HG03108 (cell line): Measurements from ENCODE around the gene TNFSF15.
A peak's percentile ranks its signal among the peaks of the same experiment; 100 is the strongest.

Experiments used
- ATAC-seq: cut with Tn5 transposase; IDR thresholded peaks from one replicate; pipeline ENCODE4 v1.9.1; 2021; ENCODE audit warnings: moderate library complexity; ENCODE audit not compliant: unreplicated experiment

The TNFSF15 gene

DNA sequence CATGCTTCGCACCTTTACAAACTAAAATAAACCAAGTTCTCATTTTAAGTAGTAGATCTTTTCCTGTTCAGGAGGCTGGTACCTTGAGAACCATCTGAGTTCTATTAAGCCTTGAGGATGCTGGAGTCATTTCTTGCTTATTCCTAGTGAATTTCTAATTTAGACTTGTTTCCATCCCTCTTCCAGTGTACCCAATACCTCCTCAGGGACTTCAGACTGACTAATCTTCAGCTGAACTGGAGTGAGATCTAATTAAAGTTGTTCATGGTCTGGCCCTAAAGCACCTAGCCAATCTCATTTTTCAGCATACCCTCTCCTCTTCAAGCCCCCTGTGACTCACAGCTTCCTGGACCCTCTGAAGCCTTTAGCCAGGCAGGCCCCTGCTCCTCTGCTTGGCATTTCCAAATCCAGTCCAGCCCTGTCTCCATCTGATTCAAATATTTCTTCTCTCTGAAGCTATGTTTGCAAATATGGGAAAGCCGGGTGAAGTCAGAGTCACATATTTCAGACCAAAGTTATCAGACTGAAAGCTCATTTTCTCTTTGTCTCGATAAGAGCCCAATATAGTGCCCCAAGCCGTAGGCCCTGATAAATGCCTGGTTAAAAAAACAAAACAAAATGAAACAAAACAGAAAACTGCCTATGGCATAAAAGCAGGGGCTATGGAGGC is 19.4 kb upstream of the TNFSF15 start:
- ATAC-seq: no peak

DNA sequence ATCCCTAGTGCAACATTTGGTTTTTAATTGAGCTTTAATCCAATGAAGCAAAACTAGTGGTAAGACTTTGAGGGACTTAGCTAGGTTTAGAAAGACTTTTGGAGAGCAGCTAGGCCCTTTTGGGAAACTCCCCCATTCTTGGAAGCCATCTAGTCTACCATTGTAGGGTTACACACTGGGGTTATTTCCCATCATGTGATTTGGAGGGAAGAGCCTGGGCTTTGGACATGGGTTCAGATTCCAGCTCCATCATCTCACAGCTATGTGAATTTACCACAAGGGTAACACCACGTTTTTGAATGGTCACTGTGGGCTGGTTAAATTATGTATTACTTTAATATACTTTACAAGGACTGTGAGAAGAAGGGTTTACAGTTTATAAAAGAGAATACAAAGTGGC is 18.3 kb upstream of the TNFSF15 start:
- ATAC-seq: no peak

DNA sequence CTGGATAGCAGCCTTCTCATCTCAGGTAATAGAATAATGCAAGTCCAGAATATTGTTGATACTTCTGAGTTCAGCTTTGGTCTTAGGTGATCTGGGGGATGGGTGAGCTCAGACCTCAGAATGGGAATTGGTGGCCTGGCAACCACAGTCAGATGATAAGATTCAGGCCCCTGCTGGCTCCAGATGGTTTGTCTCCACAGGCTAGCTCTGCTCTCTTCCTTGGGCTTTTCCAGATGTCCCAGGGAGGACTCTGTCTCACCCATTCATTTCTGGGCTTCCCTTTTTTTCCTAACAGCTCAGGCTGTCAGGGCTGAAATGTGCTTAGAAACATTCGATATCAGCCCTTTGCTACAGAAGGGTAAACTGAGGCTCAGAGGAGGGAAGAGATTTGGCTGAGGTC is 17.6 kb upstream of the TNFSF15 start:
- ATAC-seq: no peak

DNA sequence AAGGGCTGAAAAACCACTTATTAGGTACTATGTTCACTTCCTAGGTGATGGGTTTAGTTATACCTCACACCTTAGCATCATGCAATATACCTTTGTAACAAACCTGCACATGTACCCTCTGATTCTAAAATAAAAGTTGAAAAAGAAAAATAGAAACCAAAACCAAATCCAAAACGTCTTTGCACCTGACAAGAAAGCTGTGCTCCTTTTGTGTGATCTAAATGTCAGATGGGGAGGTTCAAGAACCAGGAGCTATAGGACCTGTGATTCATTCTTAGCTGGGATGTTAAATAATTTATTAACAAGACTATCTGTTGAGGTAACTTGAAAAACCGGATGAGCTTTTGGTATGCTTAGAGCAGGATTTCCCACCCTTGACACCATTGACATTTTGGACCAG is 16.9 kb upstream of the TNFSF15 start:
- ATAC-seq: no peak

DNA sequence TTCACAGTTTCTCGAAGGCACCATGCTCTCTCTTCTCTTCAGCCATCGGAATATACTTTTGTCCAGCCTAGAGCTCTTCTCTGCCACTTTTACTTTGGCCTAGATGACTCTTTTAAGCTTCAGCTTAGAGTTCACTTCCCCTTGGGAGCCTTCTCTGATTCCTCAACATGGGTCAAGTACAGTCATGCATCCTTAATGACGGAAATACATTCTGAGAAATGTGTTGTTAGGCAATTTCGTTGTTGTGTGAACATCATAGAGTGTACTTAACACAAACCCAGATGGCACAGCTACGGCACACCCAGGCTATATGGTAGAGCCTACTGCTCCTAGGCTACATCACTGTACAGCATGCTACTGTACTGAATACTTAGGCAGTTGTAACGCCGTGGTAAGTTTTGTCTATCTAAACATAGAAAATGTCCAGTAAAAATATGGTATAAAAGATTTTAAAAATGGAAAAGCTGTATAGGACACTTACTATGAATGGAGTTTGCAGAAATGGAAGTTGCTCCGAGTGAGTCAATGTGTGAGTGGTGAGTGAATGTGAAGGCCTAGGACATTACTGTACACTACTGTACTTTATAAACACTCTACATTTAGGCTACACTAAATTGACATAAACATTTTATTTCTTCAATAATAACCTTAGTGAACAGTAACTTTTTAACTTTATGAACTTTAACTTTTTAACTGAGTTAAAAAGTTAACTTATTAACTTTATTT is 15.1 kb upstream of the TNFSF15 start:
- ATAC-seq: no peak

DNA sequence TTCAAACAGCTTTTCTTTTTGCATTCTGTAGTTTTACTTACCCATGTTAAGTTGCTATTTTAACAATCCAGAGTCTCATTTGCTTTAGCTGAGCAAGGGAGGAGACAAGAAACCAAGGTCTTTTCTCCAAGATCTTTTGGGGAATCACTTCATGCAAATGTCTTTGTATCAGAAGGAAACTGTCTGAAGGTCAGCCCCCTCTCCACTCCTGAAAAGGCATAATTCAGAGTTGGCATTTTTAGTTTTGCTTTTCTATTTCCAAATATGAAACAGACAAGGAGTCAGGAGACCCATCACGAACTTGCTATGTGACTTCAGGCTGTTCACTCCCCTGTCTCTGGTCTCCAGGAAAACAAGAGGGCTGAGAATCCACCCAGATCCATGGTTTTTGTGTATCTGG is 12.3 kb upstream of the TNFSF15 start:
- no peak for ATAC-seq

DNA sequence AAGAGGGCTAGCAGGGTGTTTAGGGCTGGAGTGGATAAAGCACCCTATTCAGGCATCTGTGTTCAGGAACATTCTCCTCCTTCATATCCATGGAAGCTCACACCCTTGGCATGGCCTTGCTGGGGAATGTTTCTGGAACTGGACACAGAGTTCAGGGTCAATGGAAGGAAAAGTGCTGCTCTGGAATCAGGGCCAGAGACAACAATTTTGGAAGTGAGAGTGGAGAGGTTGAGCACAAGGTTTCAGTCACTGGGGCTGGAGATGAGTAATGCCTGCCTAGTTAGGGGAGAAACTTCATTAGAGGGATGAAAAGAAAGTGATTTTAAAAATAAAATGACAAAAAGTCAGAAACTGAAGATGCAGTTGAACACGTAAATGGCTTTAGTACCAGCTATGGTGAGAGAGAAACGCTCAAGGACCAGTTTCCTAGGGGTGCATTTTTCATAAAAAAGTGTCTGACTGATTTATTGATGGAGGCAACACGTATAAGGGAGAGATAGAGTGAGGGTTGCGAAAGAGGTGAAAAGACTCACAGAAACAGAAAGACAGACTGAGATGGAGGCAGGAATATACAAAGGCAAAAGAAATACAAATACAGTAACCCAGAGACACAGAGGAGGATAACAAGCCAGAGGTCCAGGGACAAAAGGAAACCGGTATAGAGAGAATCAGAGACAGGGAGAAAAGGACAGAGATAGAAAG is 8.0 kb upstream of the TNFSF15 start:
- no peak for ATAC-seq

DNA sequence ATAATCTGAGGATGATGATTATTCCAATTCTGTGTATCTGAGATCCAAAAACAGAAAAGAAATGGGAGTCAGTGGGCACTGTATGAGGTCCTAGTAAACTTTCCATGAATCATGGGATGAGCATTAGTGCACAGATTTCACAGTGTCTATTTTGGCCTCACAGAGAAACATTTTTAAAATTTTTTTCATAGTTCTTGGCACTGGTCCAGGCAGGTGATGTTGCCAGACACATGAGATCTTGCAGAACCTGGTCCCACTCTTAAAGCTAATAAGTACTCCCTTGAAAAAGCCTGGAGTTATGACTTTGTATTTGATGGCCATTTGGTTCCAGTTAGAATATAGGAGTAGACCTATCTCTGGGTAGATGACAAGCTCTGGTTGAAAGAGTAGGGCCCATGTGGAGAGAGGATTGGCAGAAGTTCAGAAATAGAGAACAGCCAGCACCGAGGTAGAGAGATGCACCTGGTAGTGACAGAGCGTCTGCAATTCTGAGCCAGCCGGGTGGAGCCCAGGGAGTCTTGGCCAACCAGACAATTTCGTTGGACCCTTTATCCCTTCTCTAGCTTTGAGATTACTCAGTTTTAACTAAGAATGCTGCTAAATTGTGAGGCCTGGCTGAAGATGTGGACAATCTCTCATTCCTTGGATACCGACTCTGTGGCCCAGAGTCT is 6.3 kb upstream of the TNFSF15 start:
- ATAC-seq: no peak

DNA sequence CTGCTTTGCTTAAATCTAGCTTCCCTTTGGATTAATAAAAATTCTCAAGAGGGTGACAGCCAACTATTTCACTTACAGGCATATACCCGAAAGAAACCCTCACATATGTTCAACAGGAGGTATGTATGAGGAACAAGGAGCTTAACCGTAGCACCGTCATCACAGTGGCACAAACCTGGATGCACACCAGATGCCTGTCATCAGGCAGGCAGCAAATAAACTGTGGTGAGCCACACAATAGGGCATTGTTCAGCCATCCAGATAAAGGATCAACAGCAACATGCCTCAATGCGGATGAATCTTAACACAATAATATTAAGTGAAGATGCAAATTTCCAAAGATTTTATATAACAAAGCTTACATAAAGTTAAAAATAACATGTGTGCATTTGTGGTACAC is 5.5 kb upstream of the TNFSF15 start:
- no peak for ATAC-seq

DNA sequence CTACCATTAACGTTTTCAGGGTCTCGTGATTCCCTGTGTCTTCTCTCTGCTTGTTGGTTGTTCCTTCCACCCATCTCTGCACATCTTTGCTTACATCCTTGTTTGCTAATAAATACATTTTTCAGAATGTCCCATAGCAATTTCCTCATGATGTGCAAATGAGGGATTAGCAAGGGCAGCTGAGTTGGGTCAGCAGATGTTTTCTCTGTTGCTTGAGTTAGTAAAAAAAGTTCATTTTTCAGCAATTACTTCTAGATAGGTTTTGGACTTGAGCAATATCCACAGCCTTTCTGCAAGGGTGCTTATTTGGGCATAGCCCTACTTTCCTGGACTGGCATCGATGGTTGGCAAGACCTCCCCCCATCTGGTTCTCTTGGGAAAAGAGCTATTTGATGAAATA is 4.8 kb upstream of the TNFSF15 start:
- ATAC-seq: no peak

DNA sequence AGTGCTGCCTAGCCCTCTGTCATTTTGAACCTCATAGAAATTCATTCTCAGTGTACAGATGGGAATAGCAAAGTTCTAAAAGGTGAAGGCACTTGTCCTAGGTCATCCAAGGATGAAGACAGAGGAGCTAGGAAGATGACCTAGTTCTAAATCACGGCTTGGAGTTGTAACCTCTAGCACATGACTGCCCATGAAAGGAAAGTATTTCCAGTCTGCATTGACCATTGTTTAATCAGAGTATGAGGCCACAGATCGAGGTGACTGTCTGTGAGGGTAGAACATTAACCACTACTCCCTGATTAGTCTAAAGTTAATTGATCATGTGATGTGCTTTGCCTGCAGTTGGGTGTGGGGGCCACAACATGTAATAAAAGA is 674 bp upstream of the TNFSF15 start:
- ATAC-seq: peak; percentile 33

DNA sequence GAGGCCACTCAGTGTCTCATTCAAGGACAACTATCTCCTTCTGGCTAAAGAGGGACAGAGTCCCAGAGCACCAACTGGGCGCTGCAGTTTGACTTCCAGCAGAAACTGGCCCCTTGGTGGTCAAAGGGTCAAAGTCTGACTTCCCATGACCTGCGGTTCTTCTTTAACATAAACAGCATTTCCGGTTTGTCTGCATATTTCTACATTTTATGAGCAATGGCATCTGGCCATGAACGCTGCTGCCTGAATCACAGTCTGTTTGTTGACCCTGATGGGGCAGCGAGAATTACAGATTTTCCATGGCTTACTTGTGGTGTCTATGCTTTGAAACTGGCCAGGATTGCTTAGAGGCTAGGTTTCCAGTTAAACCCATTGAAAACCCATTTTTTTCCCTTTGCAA is 1.3 kb downstream of the TNFSF15 start:
- no peak for ATAC-seq

DNA sequence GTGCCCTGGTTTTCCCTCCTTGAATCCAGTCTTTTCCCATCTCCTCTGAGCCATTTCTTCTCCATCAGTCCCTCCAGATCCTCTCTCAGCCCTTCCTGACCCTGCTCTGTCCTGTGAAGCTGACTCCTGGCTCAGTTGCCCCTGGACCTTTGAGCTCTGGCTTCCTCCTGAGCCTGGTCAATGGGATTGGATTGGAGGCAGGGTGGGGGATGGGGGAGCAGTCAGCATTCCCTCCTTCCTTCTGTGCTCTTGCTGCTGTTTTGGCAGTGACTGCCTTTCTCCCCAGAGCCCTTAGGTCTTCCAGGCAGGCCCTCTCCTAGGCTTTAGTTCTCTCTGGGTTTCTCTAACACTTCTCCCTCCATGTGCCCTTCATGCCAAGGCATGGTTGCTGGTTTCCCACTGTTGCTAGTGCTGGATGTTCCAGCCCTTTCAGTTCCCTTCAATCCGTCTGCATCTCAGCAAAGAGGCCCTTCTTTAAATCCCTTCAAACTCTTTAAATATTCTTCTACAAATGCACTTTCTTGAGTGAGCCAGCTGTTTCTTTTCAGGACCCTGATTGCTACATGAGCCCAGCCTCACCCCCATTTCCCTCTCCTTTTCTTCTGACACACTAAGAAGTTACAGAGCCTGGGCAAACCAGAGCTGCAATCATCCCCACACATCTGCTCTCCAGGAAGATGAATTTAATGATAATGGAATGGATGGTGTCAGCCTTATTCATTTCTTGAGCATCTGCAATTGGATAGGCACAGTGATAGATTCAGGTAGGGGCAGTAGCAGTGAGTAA is 2.2 kb downstream of the TNFSF15 start:
- no peak for ATAC-seq

DNA sequence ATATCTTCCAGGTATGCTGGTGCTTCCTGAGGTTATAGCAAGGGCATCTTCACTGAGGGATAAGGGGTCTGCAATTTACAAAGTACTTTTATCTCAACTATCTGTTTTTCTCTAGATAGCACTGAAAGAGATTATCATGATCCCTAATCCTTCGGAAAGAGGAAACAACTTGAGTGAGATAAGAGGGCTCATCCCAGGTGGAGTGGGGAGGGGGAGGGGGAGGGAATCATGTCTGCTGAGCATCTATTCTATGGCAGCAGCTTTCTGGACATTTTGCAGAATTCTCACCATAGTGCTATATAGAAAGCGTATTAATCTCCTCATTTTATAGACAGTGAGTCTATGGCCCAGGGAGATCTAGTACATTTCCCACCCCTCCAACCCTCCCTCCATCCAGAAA is 5.9 kb downstream of the TNFSF15 start:
- no peak for ATAC-seq

DNA sequence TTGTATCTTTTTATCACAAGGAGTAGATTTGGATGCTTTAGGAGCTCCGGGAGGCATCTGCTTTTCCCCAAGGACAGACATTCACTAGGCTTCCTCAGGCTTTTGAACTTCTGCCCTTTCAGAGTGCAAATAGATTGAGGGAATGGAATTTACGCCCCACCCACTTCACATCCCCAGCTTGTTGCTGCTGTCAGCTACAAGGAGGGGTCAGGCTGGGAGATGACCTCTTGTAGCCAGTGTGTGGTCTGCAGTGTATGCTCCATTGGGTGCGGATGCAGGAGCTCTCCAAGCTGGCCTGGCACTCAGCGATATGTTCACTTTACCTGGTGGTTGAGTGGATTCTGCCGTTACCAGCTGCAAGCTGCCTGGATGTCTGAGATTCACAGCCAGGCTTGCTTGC is 6.4 kb downstream of the TNFSF15 start:
- ATAC-seq: no peak

DNA sequence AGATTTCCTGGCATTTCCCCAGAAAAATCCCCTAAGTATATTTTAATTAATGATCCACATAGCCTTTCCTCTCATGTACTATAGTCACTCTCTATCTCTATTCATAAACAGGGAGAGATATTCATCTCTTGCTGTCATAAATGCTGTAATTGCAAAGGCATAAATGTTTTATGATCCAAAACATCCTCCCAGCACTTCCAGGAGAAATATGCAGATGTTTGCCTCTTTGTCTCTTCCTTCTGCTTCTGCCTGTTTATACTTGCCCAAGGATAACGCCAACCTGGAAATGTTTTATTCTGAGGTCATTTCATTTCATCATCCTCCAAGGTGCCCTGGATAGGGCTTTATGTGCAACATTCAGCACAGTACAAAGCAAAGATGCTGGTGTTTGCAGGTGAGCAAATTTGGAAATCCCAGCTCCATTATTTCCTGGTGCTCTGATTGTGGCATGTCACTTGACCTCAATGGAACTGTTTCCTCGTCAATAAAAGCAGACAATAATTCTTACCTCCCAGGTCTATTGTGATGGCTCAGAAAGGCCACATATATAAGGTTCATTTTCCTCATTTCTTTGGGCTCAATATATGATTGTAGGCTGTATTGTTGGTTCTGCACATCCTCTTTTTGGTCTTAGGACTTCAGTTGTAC is 6.9 kb downstream of the TNFSF15 start:
- ATAC-seq: no peak

DNA sequence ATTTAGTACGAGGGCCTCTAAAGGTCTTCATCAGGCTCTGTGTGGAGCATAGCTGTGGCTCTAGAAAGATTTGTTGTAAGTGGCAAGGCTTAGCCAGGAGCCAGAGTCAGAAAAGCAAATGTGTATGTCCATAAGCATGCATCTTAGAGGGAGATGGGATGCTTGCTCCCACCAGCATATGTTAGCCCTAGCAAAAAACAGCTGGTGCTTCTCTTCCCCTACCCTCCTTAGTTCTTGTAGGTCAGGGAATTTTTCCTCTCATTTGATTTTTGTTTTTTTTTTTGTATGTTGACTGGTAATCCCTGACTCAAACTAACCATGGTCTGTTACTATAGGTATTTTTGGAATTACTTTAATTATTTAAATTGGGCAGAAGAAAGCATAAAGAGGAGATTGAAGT is 7.7 kb downstream of the TNFSF15 start:
- ATAC-seq: no peak

DNA sequence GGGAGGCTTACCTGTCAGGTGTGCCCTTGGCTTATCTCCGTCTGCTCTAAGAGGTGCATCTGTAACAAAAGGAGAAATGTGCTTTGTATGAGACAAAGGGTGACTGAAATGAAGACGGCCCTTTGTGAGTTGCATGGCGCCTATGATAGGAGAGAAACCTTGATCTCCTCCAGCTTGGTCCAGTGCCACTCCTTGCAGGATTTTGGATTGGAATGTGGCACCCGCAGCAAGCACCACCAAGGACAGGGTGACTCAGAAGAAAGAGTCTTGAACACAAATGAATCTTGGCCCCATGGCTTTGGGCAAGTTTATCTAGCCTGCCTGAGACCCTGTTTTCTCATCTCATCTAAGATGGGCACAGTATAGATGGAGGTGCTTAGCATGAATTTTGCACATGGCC is 13.4 kb downstream of the TNFSF15 start:
- no peak for ATAC-seq

DNA sequence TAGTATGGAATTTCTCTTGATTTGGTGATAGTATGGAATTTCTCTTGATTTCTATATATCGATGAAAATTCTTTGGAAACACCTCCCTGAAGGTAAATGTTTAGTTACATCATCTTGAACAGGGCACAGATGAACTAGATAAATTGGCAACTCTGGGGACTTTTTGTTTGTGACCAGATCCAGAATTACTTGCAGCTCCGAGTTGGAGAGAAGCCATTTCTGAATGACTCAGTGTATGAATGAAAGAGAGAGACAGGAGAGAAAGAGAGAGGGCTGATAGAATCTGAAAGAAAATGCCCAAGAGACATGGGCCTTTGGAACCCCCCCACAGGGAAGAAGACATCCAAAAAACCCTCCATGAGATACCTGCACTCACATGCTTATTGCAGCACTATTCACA is 14.1 kb downstream of the TNFSF15 start:
- ATAC-seq: no peak

DNA sequence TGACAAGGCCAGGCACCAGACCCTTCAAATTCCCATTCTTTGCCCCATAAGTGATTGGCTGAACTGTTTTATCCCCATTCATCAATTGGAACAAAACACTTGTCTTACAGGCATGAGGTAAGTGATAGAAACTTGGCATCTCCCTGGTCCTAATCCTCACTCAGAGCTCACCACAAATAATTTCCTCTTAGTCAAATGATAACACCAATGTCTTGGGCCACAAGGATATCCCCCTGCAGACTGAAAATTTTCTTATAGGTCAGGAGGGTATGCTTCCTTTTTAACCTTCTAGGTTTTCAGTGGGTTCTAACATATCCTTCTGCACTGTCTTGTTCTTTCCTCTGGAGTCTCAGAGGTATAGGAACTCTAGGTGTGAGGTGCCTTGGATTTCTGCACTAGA is 14.5 kb downstream of the TNFSF15 start:
- ATAC-seq: no peak

DNA sequence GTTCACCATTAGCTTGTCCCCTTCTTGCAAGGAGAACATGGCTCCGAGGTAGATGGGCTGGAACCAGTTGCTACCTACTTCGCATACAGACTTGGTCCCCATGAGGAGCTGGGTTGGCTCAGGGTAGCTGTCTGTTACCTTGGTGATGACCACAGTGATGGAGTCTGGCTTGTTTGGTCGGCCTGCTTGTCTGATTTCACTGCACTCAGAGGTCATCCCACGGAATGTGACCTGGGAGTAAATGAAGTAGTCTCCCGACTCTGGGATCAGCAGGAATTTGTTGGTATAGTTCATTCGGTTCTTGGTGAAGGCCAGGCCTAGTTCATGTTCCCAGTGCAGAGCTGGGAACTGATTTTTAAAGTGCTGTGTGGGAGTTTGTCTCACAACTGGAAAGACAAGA is 15.3 kb downstream of the TNFSF15 start:
- no peak for ATAC-seq
